GM18519 (cell line): ENCODE results near the gene ZBTB5.
A peak's percentile ranks its signal among the peaks of the same experiment; 100 is the strongest.
"Not testable (repeated sequence)": the region's sequence is repeated elsewhere in the genome, so short reads cannot be mapped to it uniquely, and the experiment has no call there.

Source experiments
- ATAC-seq: cut with Tn5 transposase; IDR thresholded peaks from one replicate; pipeline ENCODE4 v1.9.1; 2021; ENCODE audit warnings: mild to moderate bottlenecking, moderate library complexity; ENCODE audit not compliant: unreplicated experiment, low FRiP score

The ZBTB5 gene

DNA sequence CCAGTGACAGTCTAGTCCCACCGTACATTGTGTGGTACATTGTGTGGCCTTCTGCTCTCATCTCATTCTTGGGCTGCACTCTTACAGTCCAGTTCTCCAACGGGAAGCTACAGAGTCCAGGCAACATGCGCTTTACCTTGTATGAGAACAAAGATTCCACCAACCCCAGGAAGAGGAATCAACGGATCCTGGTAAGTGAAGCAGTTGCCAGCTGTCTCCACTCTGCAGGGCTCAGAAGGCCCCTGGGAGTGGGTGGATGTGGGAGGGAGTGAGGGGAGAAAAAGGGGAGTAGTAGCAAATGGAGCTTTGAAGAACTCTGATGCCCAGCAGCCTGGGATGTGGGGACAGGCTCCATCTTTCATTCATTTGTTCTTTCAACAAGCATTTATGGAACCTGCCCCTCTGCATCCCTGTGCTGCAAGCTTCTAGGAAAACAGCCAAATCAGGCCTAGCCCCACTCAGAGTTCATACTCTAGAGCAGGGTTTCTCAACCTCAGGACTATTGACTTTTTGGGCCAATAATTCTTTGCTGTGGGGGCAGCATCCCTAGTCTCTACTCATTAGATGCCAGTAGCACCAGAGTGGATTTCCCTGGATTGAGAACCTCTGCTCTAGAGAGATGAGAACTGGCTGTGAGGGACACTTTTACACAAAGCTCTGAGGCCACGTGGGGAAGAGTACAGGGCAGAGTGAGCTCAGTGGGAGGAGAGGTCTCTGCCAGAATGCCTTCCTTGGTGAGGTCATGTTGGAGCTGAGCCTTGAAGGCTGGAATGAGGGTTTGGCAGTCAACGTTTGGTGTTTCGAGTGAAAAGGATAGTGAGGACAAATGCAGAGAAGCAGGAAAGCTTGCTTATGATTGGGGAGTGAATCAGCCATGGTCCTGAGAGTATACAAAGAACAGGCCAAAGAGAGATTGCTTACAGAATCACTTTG lies 21.6 kb upstream of the ZBTB5 start:
- ATAC-seq: no peak

DNA sequence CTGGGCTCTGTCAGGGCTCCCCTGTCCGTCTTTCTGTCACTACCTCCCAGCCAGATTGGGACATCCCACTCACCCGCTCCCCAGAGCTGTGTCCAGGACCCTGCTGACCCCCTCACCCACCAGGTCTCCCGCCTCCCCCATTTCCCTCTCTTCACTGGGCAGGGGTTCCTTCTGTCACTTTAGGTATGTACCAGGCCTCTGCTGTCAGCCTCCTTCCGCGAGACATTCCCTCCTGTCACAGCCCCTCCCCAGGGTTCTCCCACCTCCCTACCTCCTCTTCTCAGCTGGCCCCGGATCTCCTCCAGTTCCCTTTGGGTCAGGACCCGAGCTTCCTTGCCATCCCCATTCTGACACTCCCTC lies 21.0 kb upstream of the ZBTB5 start:
- no peak for ATAC-seq

DNA sequence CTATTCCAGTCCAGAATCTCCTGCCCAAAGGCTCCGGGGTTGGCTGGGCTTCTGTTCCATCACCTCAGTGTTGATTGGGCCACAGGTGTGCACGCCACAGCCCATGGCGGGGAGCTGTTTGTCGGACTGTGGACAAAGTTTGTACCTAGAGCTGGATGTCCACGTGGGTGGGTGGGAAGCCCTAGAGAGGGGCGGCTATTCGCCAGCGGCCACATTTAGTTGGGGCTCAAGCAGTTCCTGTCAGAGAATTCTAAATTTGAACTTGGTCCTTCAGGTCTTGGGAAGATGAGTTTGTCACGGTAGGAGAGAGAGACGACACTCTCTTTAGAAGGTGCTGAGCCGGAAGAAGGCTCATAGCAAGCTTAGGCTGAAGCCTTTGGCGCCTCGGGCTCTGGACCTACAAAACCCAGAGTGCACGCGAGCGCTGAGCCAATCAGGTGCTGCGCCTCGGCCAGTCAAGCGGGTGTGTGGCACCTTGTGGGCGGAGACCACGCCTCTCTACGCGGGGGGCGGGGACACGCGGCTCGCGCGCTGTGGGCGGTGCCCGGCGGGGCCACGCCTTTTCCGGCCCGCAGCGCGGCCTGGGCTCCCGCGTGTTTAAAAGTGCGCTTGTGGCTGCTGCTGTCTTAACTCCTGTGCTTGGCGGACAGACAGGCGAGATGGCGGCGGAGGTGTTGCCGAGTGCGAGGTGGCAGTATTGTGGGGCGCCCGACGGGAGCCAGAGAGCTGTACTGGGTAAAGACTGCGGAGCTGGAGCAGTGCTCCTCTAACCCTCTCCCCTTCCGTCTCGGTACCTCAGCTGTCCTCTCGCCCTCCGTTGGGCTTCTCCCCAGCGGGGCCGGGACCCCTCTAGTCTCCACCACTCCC lies 20.4 kb upstream of the ZBTB5 start, which contains the start of gene POLR1E:
Gene POLR1E, plus strand, starts transcription at position 560 of the 867 bp plus-strand sequence. Its CDS starts 100 bp downstream, at position 660.
- peak; percentile 93 for ATAC-seq

DNA sequence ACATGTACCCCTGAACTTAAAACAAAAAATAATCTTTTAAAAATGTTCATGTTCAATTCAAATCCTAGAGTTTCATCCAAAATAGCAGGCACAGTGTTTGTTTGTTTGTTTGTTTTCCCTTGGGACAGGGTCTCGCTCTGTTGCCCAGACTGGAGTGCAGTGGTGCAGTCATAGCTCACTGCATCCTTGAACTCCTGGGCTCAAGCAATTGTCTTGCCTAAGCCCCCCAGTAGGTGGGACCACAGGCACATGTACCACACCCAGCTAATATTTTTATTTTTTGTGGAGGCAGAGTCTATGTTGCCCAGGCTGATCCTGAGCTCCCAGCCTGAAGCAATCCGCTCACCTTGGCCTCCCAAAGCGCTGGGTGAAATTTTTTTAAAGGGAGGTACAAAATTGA lies 15.5 kb upstream of the ZBTB5 start:
- no peak for ATAC-seq

DNA sequence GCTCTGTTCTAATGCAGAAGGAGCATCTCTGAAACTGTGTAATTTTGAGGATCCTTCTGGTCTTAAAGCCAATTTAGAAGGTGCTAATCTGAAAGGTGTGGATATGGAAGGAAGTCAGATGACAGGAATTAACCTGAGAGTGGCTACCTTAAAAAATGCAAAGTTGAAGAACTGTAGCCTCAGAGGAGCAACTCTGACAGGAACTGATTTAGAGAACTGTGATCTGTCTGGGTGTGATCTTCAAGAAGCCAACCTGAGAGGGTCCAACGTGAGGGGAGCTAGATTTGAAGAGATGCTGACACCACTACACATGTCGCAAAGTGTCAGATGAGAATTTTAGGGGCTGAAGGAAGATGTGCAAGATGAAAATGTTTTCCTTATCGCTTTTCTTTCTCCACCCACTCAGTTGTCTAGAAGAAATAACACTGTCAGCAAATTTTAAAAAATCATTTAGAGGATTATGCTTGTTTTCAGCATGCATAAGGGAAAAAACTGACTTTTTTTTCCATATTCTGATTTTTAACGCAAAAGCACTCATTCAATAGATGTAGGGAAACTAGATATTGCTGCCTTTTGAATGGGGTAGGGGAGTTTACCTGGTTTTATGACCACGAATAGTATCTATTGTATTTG lies 12.9 kb upstream of the ZBTB5 start:
- ATAC-seq: not testable (repeated sequence)

DNA sequence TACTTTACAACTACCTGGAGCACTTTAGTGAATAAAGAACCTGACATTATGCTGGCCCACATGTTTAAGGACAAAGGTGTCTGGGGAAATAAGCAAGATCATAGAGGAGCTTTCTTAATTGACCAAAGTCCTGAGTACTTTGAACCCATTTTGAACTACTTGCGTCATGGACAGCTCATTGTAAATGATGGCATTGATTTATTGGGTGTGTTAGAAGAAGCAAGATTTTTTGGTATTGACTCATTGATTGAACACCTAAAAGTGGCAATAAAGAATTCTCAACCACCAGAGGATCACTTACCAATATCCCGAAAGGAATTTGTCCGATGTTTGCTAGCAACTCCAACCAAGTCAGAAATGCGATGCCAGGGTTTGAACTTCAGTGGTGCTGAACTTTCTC lies 12.2 kb upstream of the ZBTB5 start:
- not testable (repeated sequence) for ATAC-seq

DNA sequence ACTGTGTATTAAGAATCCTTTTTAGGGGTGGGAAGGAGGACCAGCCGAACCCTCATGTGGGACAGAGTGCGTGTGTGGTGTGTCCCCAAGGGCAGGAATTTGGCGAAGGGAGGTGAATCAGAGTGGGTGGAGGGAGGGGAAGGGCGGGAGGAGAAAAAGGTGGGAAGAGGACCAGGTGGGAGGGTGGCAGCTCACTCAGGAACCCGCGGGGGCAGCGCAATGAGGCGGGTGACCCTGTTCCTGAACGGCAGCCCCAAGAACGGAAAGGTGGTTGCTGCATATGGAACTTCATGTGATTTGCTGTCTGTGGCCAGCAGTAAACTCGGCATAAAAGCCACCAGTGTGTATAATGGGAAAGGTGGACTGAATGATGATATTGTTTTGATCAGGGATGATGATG lies 11.7 kb upstream of the ZBTB5 start:
- ATAC-seq: no peak

DNA sequence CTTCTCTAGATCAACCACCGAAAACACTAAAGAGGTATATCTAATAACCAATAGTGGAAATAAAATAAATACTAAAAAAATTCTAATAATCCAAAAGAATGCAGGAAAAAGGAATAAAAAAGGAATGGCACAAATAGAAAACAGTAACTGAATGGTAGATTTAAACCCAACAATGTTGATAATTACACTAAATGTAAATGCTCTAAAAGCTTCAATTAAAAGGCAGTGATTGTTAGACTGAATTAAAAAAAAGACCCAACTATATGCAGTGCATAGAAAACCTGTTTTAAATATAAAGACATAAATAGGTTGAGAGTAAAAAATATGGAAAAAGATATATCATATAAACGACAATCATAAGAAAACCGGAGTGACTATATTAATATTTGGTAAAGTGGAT lies 9.2 kb upstream of the ZBTB5 start:
- ATAC-seq: no peak

DNA sequence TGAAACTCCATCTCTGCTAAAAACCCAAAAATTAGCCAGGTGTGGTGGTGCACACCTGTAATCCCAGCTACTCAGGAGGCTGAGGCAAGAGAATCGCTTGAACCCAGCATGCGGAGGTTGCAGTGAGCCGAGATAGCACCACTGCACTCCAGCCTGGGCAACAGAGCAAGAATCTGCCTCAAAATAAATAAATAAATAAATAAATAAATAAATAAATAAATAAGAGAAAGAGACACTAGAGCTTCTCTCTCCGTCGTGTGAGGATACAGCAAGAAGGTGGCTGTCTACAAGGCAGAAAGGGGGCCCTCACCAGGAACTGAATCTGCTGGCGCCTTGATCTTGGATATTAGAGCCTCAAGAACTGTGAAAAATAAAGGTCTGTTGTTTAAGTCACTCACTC lies 8.7 kb upstream of the ZBTB5 start:
- ATAC-seq: not testable (repeated sequence)

DNA sequence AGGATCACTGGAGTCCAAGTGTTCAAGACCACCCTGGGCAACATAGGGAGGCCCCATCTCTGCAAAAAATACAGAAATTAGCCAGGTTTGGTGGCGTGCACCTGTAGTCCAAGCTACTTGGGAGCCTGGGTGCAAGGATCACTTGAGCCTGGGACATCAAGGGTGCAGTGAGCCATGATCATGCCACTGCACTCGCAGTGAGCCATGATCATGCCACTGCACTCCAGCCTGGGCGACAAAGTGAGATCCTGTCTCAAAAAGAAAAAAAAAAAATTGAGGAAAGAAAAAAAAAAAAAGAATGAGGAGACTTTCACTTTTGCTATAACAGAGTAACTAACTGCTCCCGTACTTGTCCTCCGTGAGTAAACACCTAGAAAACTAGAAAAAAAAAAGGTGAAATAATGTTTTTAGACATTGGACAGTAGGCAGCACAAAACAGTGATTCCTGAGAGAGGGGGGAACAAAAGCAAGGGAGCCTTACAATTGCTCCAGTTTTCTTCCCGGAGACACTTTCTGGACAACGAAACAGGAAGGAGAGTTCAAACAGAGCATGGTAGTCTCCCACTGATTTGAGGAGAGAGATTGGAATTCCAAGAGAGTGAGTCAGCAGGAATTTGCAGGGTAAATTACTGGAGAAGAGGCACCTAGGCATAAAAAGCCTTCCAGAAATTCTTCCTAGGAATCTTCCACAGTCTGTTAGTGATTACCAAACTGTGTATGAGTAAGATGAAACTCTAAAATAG lies 6.9 kb upstream of the ZBTB5 start:
- ATAC-seq: no peak

DNA sequence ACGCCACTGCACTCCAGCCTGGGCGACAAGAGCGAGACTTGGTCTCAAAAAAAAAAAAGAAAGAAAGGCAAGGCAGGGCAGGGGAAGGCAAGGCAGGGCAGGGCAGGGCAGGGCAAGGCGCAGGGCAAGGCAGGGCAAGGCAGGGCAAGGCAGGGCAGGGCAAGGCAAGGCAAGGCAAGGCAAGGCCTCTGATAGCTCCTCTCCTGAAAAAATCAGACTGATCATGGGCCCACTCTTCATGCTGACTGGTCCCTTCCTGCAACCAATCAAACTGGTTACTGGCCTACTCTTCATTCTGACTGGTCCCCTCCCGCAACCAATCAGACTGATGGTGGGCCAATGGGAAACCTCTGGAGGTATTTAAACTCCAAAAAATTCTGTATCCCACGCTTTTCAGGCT lies 3.4 kb upstream of the ZBTB5 start:
- no peak for ATAC-seq

DNA sequence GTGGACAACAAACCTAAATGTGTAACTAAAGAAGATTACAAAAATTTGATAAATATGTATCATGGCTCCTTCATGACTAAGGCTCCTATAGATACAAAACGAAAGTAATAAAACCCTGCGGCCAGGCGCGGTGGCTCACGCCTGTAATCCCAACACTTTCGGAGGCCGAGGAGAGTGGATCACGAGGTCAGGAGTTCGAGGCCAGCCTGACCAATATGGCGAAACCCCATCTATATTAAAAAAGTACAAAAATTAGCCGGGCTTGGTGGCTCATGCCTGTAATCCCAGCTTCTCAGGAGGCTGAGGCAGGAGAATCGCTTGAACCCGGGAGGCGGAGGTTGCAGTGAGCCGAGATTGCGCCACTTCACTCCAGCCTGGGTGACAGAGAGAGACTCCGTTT lies 2.3 kb upstream of the ZBTB5 start:
- not testable (repeated sequence) for ATAC-seq

DNA sequence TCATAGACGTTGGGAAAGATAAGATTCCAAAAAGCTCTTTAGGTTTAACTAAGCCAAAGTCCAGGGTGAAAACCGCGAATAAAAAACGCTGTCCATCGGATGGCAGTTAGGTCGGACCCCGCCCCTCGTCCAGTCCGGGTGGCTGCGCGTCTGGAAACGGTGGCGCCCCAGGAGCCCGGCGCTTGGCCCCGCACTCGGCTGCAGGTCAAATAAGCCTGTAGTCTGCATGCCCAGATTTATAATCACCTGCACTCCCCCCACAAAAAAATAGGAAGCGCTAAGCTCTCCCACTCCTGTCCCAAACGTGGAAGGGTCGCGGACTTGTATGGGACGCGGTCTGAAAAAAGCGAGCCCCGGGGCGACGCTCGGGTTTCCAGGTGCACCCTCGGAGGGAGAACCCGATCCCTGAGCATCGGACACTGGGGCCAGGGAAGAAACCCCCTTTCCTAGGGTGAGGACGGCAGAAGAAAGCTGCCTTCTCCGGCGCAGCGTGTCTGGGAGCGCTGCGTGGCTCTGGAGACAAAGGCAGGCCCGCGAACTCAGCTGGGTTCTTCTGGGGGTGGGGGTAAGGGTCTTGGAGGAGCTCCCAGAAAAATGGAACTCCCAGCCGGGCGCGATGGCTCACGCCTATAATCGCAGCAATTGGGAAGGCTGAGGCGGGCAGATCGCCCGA lies 923 bp upstream of the ZBTB5 start:
- ATAC-seq: no peak

DNA sequence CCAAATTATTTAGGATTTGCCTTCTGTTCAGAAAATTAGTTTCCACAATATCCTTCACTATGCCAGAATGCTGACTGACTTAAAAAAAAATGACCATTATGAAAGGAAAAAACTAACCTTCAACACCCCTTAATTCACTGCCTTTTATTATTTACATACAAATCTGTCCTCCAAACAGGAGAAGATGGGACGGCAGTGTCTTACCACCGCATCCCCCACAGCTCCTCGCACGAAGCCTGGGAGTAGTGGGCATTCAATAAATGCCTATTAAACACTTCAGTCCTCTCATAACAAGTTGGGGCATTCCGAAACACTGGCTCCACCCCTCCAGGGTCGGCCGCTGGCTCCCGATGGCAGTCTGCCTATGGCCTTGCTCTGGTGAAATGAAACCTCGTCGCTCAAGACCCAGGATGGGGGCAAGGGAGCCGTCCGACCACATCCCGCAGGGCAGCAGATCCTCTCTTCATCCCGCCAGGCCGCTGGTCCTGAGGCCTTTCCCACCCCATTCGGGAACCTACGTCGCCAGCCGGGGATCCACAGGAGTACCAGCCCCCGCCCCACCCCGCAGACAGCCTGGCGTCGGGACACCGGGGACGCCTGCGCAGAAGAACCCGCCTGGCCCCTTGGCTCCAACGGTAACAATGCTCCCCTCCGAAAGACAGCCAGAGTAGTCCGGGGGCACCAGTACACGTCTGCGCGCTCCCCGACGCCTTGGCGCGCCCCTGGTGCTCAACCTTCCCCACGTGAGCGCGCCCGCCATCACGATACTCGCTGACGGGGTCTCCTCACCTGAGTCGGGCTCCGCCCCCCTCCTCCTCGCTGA lies 613 bp downstream of the ZBTB5 start:
- peak; percentile 27 for ATAC-seq

DNA sequence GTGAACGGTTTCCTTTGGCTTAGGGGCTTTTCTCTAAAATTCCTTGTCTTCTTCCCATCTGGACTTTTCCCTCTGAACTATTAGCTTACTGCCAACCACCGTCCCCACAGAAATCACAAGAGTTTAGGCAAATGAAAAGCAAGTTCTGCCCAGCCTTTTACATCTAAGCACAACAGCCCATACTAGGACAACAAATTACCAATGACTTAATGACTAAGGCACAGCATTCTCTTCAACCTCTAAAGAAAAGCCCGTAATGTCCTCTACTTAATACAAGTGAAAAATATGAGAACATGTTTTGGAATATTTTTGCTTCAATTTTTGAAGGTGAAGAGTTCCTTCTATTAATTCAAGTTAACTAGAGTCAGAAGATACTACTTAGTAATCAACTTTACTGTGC lies 1.2 kb downstream of the ZBTB5 start:
- no peak for ATAC-seq

DNA sequence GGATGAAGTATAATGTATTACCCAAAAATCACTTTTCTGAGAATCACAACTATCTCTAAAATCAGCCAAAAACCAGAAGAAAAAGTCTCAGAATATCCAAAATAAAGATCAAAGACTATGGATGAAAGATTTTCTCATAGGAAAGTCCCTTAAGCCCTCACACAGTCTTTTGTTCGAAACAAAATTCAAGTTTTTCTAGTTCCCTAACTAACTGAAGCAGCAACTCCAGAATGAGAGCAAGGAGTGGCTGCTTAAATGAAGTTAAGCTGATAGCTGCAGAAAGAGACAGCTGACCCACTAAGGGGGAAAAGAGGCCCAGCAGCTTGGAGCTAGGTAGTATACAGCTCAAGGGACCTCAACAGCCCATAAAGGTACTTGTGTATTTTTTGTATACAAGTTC lies 8.4 kb downstream of the ZBTB5 start:
- ATAC-seq: no peak

DNA sequence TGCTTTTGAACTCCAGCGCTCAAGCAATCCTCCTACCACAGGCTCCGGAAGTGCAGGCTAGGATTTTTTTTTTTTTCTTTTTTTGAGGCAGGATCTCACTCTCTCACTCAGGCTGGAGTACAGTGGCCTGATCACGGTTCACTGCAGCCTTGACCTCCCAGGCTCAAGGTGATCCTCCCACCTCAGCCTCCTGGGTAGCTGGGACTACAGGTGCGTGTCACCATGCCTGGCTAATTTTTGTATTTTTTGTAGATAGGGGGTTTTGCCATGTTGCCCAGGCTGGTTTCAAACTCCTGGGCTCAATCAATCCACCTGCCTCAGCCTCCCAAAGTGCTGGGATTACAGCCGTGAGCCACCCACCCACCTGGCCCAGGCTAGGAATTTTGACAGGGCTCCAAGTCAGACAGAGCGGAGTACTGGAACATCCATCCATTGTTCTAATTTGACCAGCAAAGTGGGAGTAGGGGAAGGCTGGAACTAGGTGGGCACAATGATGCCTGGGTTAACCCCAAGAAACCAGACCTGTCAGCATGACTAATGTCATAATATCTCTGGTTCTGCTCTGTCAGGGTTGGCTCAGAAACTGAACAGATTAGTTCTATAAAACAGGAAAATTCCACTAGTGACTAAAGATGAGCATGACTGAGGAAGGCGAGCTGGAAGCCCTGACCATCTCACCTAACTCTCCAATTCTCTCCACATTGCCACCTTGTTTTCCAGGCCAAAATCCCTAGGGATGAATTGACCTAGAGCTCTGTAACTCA lies 9.2 kb downstream of the ZBTB5 start:
- ATAC-seq: no peak

DNA sequence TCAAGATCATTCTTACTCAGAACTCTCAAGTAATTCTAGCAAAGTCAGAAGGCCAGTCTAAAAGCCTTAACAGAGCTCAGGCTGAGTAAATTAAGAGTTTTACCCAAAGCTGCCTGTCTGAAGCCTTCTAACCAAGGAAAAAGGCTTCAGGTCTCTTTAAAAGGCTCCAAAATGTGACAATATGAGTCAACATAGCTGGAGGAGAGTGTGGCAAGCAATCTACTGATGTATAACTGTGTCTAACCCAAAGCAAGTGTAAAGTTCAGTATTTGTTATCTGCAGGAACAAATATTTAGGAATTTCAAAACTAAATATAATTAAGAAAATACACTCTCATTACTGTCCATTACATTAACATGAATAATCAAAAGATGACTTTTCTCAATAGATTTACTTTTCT lies 11.0 kb downstream of the ZBTB5 start:
- ATAC-seq: no peak
